Stimulated activated CD4-positive, alpha-beta T cell treated with anti-CD3 and anti-CD28 coated beads, TNF-alpha, amount 100 ng/mL, for 24 hours (primary cell): ENCODE results near the gene PLEKHM2.
"Not testable (repeated sequence)": the region's sequence is repeated elsewhere in the genome, so short reads cannot be mapped to it uniquely, and the experiment has no call there.

Source experiments
- DNase-seq, 3 experiments: peaks; one replicate each; pipeline ENCODE4 v3.0.0-alpha.2; 2020; ENCODE audit warnings: low read depth in 3 of 3

PLEKHM2 gene

GRCh38 chr1:15684042-15684461 lies at the start of gene PLEKHM2:
PLEKHM2 (plus strand) TSS chr1:15684320; CDS start chr1:15684559, 239 bp downstream.
- DNase-seq = peak in 1 of 3 experiments; percentile 43

GRCh38 chr1:15636436-15636835 lies 47.7 kb upstream of the PLEKHM2 start:
- DNase-seq = no peak

GRCh38 chr1:15637826-15638225 lies 46.3 kb upstream of the PLEKHM2 start:
- DNase-seq = no peak

- no peak for DNase-seq
Measured at GRCh38 chr1:15639262-15639661, 44.9 kb upstream of the PLEKHM2 start.

- no peak for DNase-seq
Measured at GRCh38 chr1:15639931-15640330, 44.2 kb upstream of the PLEKHM2 start.

- DNase-seq = no peak
Measured at GRCh38 chr1:15640667-15641066, 43.5 kb upstream of the PLEKHM2 start.

GRCh38 chr1:15649937-15650336 lies 34.2 kb upstream of the PLEKHM2 start:
- no peak for DNase-seq

GRCh38 chr1:15650433-15650832 lies 33.7 kb upstream of the PLEKHM2 start:
- no peak for DNase-seq

GRCh38 chr1:15652130-15652529 lies 32.0 kb upstream of the PLEKHM2 start:
- not testable (repeated sequence) for DNase-seq

GRCh38 chr1:15654091-15654690 lies 29.9 kb upstream of the PLEKHM2 start:
- no peak for DNase-seq

GRCh38 chr1:15656464-15656863 lies 27.7 kb upstream of the PLEKHM2 start:
- no peak for DNase-seq

GRCh38 chr1:15657021-15657420 lies 27.1 kb upstream of the PLEKHM2 start:
- DNase-seq = no peak

- no peak for DNase-seq
Measured at GRCh38 chr1:15660151-15660550, 24.0 kb upstream of the PLEKHM2 start.

- no peak for DNase-seq
Measured at GRCh38 chr1:15662477-15662876, 21.6 kb upstream of the PLEKHM2 start.

- no peak for DNase-seq
Measured at GRCh38 chr1:15663925-15664324, 20.2 kb upstream of the PLEKHM2 start.

GRCh38 chr1:15667362-15667761 lies 16.8 kb upstream of the PLEKHM2 start:
- DNase-seq = no peak

- no peak for DNase-seq
Measured at GRCh38 chr1:15668089-15668754, 15.9 kb upstream of the PLEKHM2 start.

- DNase-seq = no peak
Measured at GRCh38 chr1:15669074-15669473, 15.0 kb upstream of the PLEKHM2 start.

- DNase-seq = no peak
Measured at GRCh38 chr1:15669864-15670263, 14.3 kb upstream of the PLEKHM2 start.

GRCh38 chr1:15671430-15671829 lies 12.7 kb upstream of the PLEKHM2 start:
- DNase-seq = no peak

GRCh38 chr1:15674386-15675159 lies 9.5 kb upstream of the PLEKHM2 start:
- no peak for DNase-seq

- DNase-seq = no peak
Measured at GRCh38 chr1:15676010-15676409, 8.1 kb upstream of the PLEKHM2 start.
